ENCODE data around the gene SSBP4. TPM values are rescaled to one million over a fixed set of nuclear protein-coding genes. Genes with fewer than 3 reads are reported as not detected.

The SSBP4 gene
- total RNA-seq, 1 experiment from 2014 or later = 51.2 TPM

DNA sequence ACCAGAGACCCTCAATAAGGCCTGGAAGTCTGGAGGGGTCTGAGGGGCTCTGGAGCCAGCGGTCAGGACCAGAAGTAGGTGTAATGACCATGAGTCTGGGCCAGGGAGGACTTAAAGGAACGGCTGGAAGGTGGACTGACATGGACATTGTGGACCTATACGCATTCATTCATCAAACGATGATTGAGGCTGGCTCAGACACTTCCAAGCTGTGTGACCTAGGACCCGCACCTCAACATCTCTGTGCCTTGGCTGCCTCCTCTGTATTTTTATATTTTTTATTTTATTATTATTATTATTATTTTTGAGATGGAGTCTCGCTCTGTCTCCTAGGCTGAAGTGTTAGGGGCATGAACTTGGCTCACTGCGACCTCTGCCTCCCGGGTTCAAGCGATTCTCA lies 12.4 kb upstream of the SSBP4 start:
- DNase-seq (ENCODE audit: low spot score) (no peak), ATAC-seq (no peak)
- POLR2A ChIA-PET = no interaction called here
- CTCF ChIA-PET = interaction anchor here (1.1 to 1.9 kb wide), 3 partner anchors 18 to 128 kb away, joined by 4 to 6 read pairs (median 5); no protein-coding TSS in a partner anchor
- Mint-ChIP-seq H3K36me3 (no peaks in the 10 kb centered on the region), H3K27ac (no peak overlapping the region), H3K4me1 (peaks cover 8% of the 10 kb centered on the region), H3K27me3 (ENCODE audit: low read depth) (peaks cover 8% of the 10 kb centered on the region), H3K4me3 (no peak overlapping the region), H3K9me3 (no peaks in the 10 kb centered on the region)
- TF ChIP-seq, protein P1, sequence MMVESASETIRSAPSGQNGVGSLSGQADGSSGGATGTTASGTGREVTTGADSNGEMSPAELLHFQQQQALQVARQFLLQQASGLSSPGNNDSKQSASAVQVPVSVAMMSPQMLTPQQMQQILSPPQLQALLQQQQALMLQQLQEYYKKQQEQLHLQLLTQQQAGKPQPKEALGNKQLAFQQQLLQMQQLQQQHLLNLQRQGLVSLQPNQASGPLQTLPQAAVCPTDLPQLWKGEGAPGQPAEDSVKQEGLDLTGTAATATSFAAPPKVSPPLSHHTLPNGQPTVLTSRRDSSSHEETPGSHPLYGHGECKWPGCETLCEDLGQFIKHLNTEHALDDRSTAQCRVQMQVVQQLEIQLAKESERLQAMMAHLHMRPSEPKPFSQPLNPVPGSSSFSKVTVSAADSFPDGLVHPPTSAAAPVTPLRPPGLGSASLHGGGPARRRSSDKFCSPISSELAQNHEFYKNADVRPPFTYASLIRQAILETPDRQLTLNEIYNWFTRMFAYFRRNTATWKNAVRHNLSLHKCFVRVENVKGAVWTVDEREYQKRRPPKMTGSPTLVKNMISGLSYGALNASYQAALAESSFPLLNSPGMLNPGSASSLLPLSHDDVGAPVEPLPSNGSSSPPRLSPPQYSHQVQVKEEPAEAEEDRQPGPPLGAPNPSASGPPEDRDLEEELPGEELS (CRISPR knock-in tag; IDR thresholded peaks at IDR 0.05) = no peak
- TF ChIP-seq ETV6 (CRISPR knock-in tag; IDR thresholded peaks at IDR 0.05) (no peak), NR2C2 (CRISPR knock-in tag; IDR thresholded peaks at IDR 0.05) (no peak), TEAD4 (CRISPR knock-in tag; IDR thresholded peaks at IDR 0.05) (no peak), NFATC4 (CRISPR knock-in tag; IDR thresholded peaks at IDR 0.05) (no peak), ZNF317 (CRISPR knock-in tag; IDR thresholded peaks at IDR 0.05; ENCODE audit: borderline replicate concordance, low read depth) (no peak)
- TF ChIP-seq, protein P2, sequence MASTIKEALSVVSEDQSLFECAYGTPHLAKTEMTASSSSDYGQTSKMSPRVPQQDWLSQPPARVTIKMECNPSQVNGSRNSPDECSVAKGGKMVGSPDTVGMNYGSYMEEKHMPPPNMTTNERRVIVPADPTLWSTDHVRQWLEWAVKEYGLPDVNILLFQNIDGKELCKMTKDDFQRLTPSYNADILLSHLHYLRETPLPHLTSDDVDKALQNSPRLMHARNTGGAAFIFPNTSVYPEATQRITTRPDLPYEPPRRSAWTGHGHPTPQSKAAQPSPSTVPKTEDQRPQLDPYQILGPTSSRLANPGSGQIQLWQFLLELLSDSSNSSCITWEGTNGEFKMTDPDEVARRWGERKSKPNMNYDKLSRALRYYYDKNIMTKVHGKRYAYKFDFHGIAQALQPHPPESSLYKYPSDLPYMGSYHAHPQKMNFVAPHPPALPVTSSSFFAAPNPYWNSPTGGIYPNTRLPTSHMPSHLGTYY (CRISPR knock-in tag; IDR thresholded peaks at IDR 0.05) = no peak
- TF ChIP-seq, protein P3, sequence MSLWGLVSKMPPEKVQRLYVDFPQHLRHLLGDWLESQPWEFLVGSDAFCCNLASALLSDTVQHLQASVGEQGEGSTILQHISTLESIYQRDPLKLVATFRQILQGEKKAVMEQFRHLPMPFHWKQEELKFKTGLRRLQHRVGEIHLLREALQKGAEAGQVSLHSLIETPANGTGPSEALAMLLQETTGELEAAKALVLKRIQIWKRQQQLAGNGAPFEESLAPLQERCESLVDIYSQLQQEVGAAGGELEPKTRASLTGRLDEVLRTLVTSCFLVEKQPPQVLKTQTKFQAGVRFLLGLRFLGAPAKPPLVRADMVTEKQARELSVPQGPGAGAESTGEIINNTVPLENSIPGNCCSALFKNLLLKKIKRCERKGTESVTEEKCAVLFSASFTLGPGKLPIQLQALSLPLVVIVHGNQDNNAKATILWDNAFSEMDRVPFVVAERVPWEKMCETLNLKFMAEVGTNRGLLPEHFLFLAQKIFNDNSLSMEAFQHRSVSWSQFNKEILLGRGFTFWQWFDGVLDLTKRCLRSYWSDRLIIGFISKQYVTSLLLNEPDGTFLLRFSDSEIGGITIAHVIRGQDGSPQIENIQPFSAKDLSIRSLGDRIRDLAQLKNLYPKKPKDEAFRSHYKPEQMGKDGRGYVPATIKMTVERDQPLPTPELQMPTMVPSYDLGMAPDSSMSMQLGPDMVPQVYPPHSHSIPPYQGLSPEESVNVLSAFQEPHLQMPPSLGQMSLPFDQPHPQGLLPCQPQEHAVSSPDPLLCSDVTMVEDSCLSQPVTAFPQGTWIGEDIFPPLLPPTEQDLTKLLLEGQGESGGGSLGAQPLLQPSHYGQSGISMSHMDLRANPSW (CRISPR knock-in tag; conservative IDR thresholded peaks at IDR 0.05; ENCODE audit: low read depth) = no peak
- TF ChIP-seq, protein P4, sequence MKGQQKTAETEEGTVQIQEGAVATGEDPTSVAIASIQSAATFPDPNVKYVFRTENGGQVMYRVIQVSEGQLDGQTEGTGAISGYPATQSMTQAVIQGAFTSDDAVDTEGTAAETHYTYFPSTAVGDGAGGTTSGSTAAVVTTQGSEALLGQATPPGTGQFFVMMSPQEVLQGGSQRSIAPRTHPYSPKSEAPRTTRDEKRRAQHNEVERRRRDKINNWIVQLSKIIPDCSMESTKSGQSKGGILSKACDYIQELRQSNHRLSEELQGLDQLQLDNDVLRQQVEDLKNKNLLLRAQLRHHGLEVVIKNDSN (CRISPR knock-in tag; IDR thresholded peaks at IDR 0.05) = no peak
- TF ChIP-seq, protein P5, sequence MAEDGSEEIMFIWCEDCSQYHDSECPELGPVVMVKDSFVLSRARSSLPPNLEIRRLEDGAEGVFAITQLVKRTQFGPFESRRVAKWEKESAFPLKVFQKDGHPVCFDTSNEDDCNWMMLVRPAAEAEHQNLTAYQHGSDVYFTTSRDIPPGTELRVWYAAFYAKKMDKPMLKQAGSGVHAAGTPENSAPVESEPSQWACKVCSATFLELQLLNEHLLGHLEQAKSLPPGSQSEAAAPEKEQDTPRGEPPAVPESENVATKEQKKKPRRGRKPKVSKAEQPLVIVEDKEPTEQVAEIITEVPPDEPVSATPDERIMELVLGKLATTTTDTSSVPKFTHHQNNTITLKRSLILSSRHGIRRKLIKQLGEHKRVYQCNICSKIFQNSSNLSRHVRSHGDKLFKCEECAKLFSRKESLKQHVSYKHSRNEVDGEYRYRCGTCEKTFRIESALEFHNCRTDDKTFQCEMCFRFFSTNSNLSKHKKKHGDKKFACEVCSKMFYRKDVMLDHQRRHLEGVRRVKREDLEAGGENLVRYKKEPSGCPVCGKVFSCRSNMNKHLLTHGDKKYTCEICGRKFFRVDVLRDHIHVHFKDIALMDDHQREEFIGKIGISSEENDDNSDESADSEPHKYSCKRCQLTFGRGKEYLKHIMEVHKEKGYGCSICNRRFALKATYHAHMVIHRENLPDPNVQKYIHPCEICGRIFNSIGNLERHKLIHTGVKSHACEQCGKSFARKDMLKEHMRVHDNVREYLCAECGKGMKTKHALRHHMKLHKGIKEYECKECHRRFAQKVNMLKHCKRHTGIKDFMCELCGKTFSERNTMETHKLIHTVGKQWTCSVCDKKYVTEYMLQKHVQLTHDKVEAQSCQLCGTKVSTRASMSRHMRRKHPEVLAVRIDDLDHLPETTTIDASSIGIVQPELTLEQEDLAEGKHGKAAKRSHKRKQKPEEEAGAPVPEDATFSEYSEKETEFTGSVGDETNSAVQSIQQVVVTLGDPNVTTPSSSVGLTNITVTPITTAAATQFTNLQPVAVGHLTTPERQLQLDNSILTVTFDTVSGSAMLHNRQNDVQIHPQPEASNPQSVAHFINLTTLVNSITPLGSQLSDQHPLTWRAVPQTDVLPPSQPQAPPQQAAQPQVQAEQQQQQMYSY (CRISPR knock-in tag; IDR thresholded peaks at IDR 0.05) = no peak
- TF ChIP-seq, protein P6, sequence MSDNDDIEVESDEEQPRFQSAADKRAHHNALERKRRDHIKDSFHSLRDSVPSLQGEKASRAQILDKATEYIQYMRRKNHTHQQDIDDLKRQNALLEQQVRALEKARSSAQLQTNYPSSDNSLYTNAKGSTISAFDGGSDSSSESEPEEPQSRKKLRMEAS (CRISPR knock-in tag; IDR thresholded peaks at IDR 0.05) = no peak
- TF ChIP-seq, protein P7, sequence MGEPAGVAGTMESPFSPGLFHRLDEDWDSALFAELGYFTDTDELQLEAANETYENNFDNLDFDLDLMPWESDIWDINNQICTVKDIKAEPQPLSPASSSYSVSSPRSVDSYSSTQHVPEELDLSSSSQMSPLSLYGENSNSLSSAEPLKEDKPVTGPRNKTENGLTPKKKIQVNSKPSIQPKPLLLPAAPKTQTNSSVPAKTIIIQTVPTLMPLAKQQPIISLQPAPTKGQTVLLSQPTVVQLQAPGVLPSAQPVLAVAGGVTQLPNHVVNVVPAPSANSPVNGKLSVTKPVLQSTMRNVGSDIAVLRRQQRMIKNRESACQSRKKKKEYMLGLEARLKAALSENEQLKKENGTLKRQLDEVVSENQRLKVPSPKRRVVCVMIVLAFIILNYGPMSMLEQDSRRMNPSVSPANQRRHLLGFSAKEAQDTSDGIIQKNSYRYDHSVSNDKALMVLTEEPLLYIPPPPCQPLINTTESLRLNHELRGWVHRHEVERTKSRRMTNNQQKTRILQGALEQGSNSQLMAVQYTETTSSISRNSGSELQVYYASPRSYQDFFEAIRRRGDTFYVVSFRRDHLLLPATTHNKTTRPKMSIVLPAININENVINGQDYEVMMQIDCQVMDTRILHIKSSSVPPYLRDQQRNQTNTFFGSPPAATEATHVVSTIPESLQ (CRISPR knock-in tag; IDR thresholded peaks at IDR 0.05) = no peak
- TF ChIP-seq, protein P8, sequence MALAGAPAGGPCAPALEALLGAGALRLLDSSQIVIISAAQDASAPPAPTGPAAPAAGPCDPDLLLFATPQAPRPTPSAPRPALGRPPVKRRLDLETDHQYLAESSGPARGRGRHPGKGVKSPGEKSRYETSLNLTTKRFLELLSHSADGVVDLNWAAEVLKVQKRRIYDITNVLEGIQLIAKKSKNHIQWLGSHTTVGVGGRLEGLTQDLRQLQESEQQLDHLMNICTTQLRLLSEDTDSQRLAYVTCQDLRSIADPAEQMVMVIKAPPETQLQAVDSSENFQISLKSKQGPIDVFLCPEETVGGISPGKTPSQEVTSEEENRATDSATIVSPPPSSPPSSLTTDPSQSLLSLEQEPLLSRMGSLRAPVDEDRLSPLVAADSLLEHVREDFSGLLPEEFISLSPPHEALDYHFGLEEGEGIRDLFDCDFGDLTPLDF (CRISPR knock-in tag; IDR thresholded peaks at IDR 0.05) = no peak
- TF ChIP-seq, protein P9, sequence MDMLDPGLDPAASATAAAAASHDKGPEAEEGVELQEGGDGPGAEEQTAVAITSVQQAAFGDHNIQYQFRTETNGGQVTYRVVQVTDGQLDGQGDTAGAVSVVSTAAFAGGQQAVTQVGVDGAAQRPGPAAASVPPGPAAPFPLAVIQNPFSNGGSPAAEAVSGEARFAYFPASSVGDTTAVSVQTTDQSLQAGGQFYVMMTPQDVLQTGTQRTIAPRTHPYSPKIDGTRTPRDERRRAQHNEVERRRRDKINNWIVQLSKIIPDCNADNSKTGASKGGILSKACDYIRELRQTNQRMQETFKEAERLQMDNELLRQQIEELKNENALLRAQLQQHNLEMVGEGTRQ (CRISPR knock-in tag; IDR thresholded peaks at IDR 0.05) = no peak
- TF ChIP-seq, protein P10, sequence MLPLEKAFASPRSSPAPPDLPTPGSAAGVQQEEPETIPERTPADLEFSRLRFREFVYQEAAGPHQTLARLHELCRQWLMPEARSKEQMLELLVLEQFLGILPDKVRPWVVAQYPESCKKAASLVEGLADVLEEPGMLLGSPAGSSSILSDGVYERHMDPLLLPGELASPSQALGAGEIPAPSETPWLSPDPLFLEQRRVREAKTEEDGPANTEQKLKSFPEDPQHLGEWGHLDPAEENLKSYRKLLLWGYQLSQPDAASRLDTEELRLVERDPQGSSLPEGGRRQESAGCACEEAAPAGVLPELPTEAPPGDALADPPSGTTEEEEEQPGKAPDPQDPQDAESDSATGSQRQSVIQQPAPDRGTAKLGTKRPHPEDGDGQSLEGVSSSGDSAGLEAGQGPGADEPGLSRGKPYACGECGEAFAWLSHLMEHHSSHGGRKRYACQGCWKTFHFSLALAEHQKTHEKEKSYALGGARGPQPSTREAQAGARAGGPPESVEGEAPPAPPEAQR (CRISPR knock-in tag; IDR thresholded peaks at IDR 0.05) = no peak

Data from WTC11 (cell line).